Breast epithelium (tissue), 3 donors: ENCODE data around the gene VIT.

Source experiments
- POLR2A ChIP-seq: fragments of 450-650 bp; IDR thresholded peaks from one replicate; pipeline ENCODE4 v1.6.1; 2016; ENCODE audit warnings: antibody characterized with exemption, mild to moderate bottlenecking, moderate library complexity
- POLR2AphosphoS5 ChIP-seq, 3 donors: sonication (generic); formaldehyde crosslinking; IDR thresholded peaks; one replicate each; pipeline ENCODE4 v1.6.1; 2017; ENCODE audit warnings: antibody characterized with exemption in 3 of 3
- TF ChIP-seq, protein P1 (sequence below), 3 donors: fragments of 450-650 bp; IDR thresholded peaks; one replicate each; pipeline ENCODE4 v1.5.1; 2016 to 2017; ENCODE audit warnings: antibody characterized with exemption in 3 of 3, mild to moderate bottlenecking in 3 of 3, moderate library complexity in 3 of 3

DNA sequence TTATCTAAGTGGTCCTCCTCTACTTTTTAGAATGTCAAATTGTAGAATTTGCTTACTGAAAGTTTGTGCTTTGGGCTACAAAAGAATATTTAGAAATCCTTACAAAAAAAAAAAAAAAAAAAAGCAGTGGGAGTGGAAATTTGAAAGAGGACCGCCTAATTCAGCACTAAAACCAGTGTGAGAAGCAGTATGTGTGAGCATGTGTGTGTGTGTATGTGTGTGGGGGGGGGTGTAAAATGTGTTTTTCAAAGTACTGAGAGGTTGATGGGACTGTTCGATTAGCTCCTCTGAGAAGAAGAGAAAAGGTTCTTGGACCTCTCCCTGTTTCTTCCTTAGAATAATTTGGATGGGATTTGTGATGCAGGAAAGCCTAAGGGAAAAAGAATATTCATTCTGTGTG is at the start of gene VIT:
- TF ChIP-seq, protein P1, sequence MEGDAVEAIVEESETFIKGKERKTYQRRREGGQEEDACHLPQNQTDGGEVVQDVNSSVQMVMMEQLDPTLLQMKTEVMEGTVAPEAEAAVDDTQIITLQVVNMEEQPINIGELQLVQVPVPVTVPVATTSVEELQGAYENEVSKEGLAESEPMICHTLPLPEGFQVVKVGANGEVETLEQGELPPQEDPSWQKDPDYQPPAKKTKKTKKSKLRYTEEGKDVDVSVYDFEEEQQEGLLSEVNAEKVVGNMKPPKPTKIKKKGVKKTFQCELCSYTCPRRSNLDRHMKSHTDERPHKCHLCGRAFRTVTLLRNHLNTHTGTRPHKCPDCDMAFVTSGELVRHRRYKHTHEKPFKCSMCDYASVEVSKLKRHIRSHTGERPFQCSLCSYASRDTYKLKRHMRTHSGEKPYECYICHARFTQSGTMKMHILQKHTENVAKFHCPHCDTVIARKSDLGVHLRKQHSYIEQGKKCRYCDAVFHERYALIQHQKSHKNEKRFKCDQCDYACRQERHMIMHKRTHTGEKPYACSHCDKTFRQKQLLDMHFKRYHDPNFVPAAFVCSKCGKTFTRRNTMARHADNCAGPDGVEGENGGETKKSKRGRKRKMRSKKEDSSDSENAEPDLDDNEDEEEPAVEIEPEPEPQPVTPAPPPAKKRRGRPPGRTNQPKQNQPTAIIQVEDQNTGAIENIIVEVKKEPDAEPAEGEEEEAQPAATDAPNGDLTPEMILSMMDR (IDR thresholded peaks at IDR 0.05) = no peak
- TF ChIP-seq POLR2A (no peak), POLR2AphosphoS5 (IDR thresholded peaks at IDR 0.05) (no peak)
